GM12865 (cell line): Measurements from ENCODE around the gene ALKBH7.

Source experiments
- DNase-seq: peaks from one replicate; pipeline ENCODE4 v3.0.0; 2010; ENCODE audit warnings: low read depth
- H3K4me3 ChIP-seq: 2 replicates; pipeline ENCODE4 v1.5.1; 2011; ENCODE audit warnings: mild to moderate bottlenecking, low read depth, low read length, control low read depth
- TF ChIP-seq, protein P1 (sequence below): IDR thresholded peaks from 2 replicates; pipeline ENCODE4 v1.5.1; 2011; ENCODE audit warnings: low read length, control low read depth, low read depth, inconsistent platforms; ENCODE audit not compliant: insufficient read depth; ENCODE audit errors: missing control alignments

Gene ALKBH7

DNA sequence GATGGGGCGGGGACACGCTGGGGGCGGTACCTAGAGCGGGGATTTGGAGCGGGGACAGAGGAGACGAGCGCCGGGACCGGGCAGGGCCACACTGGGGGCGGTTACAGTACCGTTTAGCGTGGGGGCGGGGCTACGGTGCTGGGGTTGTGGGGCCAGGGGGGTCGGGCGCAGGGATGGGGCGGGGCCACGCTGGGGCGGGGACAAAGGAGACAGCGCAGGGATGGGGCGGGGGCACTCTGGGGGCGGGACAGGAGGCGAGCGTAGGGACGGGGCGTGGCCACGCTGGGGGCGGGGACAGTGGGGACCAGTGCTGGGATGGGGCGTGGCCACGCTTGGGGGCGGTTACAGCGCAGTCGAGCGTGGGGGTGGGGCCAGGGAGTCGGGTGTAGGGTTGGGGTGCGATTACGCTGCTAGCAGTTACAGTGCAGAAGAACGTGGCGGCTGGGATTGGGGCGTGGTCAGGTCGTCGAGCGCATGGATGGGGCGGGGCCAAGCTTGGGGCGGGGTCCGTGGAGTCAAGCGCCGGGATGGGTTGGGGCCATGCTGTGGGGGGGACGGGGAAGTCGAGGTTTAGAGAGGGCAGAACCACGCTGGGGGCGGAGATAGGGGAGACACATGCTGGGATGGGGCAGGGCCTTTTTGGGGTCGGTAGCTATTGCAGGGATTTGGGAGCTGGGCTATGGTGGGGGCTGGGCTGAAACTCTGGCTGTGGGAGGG, 660 bp downstream of the ALKBH7 start:
- peak; percentile 99 for DNase-seq
- H3K4me3 ChIP-seq = peak overlapping the region; percentile 89
- TF ChIP-seq, protein P1, sequence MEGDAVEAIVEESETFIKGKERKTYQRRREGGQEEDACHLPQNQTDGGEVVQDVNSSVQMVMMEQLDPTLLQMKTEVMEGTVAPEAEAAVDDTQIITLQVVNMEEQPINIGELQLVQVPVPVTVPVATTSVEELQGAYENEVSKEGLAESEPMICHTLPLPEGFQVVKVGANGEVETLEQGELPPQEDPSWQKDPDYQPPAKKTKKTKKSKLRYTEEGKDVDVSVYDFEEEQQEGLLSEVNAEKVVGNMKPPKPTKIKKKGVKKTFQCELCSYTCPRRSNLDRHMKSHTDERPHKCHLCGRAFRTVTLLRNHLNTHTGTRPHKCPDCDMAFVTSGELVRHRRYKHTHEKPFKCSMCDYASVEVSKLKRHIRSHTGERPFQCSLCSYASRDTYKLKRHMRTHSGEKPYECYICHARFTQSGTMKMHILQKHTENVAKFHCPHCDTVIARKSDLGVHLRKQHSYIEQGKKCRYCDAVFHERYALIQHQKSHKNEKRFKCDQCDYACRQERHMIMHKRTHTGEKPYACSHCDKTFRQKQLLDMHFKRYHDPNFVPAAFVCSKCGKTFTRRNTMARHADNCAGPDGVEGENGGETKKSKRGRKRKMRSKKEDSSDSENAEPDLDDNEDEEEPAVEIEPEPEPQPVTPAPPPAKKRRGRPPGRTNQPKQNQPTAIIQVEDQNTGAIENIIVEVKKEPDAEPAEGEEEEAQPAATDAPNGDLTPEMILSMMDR = no peak

DNA sequence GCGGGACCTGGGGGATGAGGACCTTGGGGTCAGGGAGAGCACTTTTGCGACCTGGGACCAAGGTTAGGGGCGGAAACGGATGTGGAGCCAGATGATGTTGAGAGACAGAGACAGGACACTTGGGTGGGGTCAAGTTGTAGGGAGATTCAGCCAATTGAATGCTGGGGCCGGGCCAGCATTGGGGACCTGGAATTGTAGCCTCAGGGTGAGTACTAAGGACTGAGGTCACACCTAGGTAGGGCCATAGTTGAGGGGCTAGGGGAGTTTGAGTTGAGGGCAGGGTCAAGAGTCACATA, 1.2 kb downstream of the ALKBH7 start:
- H3K4me3 ChIP-seq = peak overlapping the region; percentile 62
- no peak for DNase-seq

DNA sequence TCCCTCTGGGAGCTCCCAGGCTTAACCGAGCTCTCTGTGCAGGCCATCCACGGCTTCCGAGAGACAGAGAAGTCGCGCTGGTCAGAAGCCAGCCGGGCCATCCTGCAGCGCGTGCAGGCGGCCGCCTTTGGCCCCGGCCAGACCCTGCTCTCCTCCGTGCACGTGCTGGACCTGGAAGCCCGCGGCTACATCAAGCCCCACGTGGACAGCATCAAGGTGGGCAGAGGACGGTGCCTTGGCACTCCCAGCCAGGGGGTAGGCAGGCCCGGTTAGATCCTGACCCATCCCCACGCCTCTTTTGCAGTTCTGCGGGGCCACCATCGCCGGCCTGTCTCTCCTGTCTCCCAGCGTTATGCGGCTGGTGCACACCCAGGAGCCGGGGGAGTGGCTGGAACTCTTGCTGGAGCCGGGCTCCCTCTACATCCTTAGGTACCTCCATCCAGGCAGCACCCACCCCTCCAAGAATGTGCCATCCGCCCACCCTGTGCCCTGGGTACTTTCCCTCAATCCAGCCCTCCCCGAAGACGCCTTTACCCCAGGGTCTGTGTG, 1.6 kb downstream of the ALKBH7 start:
- peak overlapping the region; percentile 62 for H3K4me3 ChIP-seq
- no peak for DNase-seq
- TF ChIP-seq, protein P1 = no peak

More for the DNA sequence above, 1.2 kb downstream of the ALKBH7 start:
- TF ChIP-seq, protein P1 = no peak

DNA sequence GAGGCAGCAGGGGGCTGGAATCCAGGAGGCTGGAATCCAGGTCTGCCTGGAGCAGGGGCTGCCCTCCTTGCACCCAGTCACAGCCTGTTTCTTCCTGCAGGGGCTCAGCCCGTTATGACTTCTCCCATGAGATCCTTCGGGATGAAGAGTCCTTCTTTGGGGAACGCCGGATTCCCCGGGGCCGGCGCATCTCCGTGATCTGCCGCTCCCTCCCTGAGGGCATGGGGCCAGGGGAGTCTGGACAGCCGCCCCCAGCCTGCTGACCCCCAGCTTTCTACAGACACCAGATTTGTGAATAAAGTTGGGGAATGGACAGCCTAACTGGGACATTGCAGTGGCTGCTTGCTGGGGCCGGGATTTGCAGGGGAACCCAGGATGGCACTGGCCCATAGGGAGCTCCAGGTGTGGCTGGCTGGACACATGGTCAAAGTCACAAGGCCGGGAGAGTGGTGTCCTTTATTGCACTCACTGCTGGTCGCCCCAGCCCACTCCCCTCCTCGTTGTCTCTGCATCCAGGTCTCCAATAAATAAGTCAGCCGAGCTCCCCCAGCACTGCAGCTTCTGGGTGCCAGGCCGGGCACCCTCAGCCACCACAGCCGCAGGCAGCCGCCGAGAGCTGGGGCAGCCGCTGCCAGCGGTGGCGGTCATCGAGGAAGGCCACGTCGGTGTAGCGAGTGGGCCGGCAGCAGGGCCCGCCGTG, 2.3 kb downstream of the ALKBH7 start:
- no peak overlapping the region for H3K4me3 ChIP-seq
- no peak for DNase-seq
- TF ChIP-seq, protein P1 = no peak

DNA sequence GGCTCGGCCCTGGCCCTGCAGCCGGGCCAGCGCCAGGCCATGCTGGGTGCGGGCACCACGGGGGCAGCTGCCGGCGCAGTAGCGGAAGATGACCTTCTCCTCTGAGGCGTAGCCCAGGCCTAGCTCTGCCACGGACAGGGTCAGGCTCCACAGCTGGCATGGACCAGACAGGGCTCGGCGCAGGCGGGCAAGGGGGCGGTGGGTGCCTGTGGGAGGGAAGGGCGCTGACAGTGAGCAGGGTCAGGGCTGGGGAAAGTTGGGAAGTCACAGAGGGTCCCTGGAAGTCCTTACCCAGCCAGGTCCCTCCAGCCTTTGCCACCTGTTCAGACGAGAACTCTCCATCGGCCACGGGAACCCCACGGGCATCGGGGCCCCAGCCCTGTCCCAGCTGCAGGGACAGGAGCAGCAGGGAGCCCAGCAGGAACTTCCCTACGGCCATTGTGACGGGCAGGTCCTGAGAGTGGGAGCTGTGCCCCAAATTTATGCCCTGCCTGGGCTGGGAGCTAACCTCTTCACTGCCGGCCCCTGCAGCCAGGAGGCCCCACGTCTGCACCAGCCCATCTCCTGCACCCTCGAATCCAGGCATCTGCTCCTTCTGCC, 2.9 kb downstream of the ALKBH7 start, which contains the start of gene PSPN:
Gene PSPN (minus strand): TSS at position 523 of the 600 bp plus-strand sequence. CDS start 84 bp downstream, at position 439.
- H3K4me3 ChIP-seq = no peak within 1 kb of the TSS
- TF ChIP-seq, protein P1 = no peak
- no peak for DNase-seq

DNA sequence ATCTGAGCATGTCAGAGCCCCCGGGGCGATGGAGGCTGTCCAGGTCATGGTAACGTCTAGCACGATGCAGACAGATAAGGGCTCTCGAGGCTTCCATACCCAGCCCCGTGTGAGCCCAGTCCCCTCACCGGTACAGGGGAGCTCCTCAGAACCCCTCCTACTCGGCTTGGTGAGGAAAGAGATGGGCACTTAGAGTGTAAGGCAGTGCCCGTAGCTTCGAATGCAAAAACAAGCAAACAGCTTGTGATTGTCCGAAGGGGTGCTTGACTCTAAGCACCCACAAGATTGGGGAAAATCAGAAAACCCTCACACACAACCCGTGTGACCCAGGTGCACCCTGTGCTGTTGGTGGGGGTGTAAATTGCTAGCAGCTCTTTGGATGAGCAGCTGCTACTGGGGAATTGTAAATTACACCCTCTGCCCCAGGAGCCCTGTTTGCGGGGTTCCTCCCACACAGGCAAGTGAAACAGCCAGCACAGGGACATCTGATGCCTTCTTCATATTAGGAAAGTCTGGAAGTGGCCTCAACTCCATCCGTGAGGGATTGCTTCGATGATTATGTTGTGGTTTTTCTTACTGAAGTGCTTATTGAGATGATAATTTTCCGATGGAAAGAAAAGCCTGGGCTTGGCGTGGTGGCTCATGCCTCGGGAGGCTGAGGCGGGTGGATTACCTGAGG, 4.1 kb downstream of the ALKBH7 start:
- H3K4me3 ChIP-seq = no peak overlapping the region
- TF ChIP-seq, protein P1 = no peak
- DNase-seq = no peak
